IPS DF 4.7 (cell line): ENCODE results near the gene DLD.
"Not testable (repeated sequence)": the region's sequence is repeated elsewhere in the genome, so short reads cannot be mapped to it uniquely, and the experiment has no call there.

Source experiments
- DNase-seq: peaks from one replicate; pipeline ENCODE4 v3.0.0-alpha.2; 2013; ENCODE audit warnings: low spot score; ENCODE audit errors: extremely low read depth

The DLD gene

GRCh38 chr7:107890962-107891635, at the start of gene DLD:
Gene DLD, plus strand, starts transcription at chr7:107891183. Its CDS starts 68 bp downstream, at chr7:107891251.
- no peak for DNase-seq

- DNase-seq = no peak
Observed at GRCh38 chr7:107842213-107842612, 48.8 kb upstream of the DLD start.

- no peak for DNase-seq
Observed at GRCh38 chr7:107843184-107843583, 47.8 kb upstream of the DLD start.

DNA sequence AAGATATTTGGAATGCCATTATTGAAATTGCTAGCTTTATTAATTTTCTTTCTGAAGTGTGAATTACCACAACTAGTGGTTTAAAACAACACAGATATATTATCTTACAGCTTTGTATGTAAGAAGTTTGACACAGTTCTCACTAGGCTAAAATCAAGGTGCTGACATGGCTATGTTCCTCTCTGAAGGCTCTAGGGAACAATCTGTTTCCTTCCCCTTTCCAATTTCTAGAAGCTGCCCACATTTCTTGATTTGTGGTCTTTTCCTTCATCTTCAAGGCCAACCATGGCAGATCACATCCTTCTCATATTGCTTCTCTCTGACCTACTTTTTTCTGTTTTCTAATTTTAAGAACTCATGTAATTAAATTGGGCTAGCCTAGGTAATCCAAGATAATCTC, 44.7 kb upstream of the DLD start:
- no peak for DNase-seq

DNA sequence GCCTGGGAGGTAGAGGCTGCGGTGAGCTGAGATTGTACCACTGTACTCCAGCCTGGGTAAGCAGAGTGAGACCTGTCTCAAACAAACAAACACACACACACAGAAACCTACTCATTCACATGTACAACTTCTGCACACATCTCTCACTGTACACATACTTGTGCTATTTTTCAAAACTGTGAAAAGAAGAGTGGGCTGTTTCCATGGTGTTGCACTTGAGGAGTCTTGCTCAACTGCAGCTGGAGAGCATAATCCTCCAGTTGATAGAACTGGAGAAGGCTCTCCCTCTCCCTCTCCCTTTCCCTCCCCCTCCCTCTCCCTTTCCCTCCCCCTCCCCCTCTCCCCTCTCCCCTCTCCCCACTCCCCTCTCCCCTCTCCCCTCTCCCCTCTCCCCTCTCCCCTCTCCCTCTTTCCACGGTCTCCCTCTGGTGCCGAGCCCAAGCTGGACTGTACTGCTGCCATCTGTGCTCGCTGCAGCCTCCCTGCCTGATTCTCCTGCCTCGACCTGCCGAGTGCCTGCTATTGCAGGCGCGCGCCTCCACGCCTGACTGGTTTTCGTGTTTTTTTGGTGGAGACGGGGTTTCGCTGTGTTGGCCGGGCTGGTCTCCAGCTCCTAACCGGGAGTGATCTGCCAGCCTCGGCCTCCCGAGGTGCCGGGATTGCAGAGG, 43.7 kb upstream of the DLD start:
- no peak for DNase-seq

GRCh38 chr7:107847836-107848175, 43.2 kb upstream of the DLD start:
- DNase-seq = not testable (repeated sequence)

DNA sequence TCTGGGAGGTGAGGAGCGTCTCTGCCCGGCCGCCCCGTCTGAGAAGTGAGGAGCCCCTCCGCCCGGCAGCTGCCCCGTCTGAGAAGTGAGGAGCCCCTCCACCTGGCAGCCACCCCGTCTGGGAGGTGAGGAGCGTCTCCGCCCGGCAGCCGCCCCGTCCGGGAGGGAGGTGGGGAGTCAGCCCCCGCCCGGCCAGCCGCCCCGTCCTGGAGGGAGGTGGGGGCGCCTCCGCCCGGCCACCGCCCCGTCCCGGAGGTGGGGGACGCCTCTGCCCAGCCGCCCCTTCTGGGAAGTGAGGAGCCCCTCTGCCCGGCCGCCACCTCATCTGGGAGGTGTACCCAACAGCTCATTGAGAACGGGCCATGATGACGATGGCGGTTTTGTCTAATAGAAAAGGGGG, 42.8 kb upstream of the DLD start:
- DNase-seq = not testable (repeated sequence)

GRCh38 chr7:107850216-107850615, 40.8 kb upstream of the DLD start:
- DNase-seq = no peak

DNA sequence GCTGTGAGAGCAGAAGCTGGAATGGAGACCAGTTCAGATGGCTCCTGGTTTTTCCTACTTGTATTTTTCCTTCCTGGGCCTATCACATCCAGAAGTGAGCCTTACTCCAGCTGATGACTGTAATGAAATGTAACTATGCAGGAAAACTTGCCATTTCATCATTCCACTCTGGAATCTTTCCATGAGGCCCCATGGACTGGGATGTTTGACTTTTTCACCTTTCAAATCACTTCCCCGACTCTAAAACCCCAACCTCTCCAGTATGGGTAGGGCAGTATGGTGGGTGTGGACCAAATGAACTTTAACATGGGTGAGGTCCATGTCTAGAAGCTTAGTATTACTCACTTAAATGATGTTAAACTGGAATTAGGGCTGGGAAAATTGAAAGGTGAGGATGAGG, 40.3 kb upstream of the DLD start:
- no peak for DNase-seq

DNA sequence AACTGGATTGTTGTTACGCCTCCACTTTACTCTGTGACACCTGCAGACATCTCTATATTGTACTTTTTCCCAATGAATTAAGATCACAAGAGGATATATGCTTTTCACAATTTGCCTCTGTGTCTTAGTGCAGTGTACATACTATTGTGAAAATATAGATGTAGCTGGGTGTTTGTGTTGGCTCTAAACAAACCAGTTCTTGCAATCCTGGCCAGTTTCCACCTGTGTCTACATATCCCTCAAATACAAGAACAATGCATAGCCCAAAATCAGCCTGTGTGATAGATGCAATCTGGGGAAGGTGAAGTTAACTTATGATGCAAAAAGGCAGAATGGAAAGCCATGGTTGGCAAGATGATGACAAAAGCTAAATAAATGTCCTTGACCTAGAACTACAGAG, 36.5 kb upstream of the DLD start:
- no peak for DNase-seq

- DNase-seq = no peak
Observed at GRCh38 chr7:107854989-107855388, 36.0 kb upstream of the DLD start.

DNA sequence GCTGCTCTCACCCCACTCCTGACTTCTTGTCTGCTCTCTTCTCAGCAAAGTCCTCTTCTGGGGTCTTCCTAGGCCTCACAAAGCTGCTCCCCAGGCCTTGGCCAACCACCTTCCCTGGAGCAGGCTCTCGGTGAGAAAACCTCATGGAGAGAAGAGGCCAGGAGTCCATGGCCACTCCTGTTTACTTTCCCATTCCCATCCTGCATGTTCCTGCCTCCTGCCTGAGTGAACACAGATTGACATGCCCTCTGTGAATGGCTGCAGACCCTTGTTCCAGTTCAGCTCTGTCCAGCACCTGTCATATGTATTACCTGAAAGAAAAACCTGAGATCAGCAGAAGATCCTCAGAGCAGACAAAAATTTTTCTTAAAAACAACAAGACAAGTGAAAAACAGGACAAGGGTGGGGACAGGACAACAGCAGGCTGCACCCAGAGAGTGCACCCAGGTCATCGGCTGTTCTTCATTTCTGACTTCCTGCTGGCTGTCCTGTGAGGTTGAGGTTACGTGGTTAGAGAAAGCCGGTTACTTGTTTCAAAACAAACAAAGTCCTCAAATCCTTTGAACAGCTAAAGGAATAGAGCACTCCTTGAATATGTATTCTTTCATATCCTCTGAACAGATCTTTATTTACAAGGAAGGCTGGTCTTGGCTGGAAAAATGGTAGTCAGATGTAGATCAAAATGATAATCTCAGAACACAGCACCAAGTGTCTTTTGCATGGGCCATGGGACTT, 34.0 kb upstream of the DLD start:
- no peak for DNase-seq

- DNase-seq = no peak
Observed at GRCh38 chr7:107857541-107857912, 33.5 kb upstream of the DLD start.

DNA sequence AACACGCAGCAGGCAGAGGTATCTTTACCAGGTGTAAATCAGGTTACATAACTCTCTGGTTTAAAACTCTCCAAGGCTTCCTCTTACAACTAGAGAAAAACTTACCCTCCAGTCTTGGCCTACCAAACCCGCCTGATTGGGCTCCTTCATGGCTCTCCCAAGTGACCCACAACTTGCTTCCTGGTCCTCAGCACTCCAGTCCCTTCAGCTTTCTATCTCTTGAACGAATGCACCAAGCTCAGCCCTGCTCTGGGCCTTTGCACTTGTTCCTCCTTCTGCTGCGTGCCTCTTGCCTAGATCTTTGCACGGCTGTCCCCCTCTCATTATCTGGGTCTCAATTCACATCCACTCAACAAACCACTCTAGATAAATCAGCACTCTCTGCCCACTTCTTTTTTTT, 32.7 kb upstream of the DLD start:
- no peak for DNase-seq

- DNase-seq = no peak
Observed at GRCh38 chr7:107860279-107860961, 30.6 kb upstream of the DLD start.

GRCh38 chr7:107860981-107861652, 29.9 kb upstream of the DLD start:
- DNase-seq = no peak

- DNase-seq = no peak
Observed at GRCh38 chr7:107865956-107866775, 24.8 kb upstream of the DLD start.

- no peak for DNase-seq
Observed at GRCh38 chr7:107867858-107868466, 23.0 kb upstream of the DLD start.

DNA sequence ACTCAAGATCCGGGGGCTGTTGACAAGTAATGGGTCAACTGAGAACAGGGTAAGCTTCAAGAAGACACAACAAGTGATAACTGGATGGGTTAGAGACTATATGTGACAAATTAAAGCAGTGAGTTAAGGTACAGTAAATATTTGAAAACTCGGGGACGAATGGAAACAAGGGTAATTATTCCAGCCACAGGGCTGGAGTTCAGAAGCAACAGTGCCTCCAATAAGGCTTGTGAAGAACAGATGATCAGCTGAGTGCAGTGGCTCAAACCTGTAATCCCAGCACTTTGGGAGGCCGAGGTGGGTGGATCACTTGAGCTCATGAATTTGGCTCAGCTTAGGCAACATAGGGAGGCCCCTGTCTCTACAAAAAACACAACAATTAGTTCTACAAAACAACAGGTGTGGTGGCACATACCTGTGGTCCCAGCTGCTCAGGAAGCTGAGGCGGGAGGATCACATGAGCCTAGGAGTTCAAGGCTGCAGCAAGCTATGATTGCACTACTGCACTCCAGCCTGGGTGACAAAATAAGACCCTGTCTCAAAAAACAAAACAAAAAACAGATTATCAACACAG, 20.5 kb upstream of the DLD start:
- DNase-seq = no peak

- DNase-seq = no peak
Observed at GRCh38 chr7:107874111-107874510, 16.9 kb upstream of the DLD start.
